H1 (cell line): ENCODE data around the gene PSME3. TPM values are rescaled to one million over a fixed set of nuclear protein-coding genes. Genes with fewer than 3 reads are reported as not detected.

ENCODE experiments used
- CBX5 ChIP-seq: fragments of 300-800, 300-1000 bp; sonication (generic); IDR thresholded peaks from 2 replicates; pipeline ENCODE4 v1.7.1; 2016; ENCODE audit warnings: antibody characterized with exemption, low read length, low read depth
- CHD7 ChIP-seq: fragments of 300-600 bp; sonication (generic); IDR thresholded peaks from 2 replicates; pipeline ENCODE4 v1.7.1; 2012; ENCODE audit warnings: low read length, moderate library complexity, mild to moderate bottlenecking, inconsistent platforms; ENCODE audit not compliant: insufficient replicate concordance
- CTBP2 ChIP-seq: IDR thresholded peaks from 2 replicates; pipeline ENCODE4 v1.7.0; 2011; ENCODE audit warnings: borderline replicate concordance, mild to moderate bottlenecking, moderate library complexity, mixed read lengths, low read length; ENCODE audit not compliant: insufficient read depth, insufficient read length
- EGR1 ChIP-seq: IDR thresholded peaks from 2 replicates; pipeline ENCODE4 v1.6.1; 2011; ENCODE audit warnings: low read depth, low read length, borderline replicate concordance
- EZH2 ChIP-seq: fragments of 200-600 bp; sonication (generic); IDR thresholded peaks from 2 replicates; pipeline ENCODE4 v1.7.1; 2012; ENCODE audit warnings: low read depth, mild to moderate bottlenecking, moderate library complexity, low read length, inconsistent platforms; ENCODE audit not compliant: severe bottlenecking
- KDM5A ChIP-seq: fragments of 200-600 bp; IDR thresholded peaks from 2 replicates; pipeline ENCODE4 v1.7.1; 2012; ENCODE audit warnings: mild to moderate bottlenecking, low read length, inconsistent platforms, mixed read lengths
- PHF8 ChIP-seq: fragments of 200-600 bp; sonication (generic); conservative IDR thresholded peaks from 2 replicates; pipeline ENCODE4 v1.7.1; 2012; ENCODE audit warnings: low read depth, mild to moderate bottlenecking, inconsistent platforms, low read length, moderate library complexity
- POLR2A ChIP-seq, 2 experiments: IDR thresholded peaks; 1 replicate in 1 of 2; 2 replicates in 1 of 2; pipeline ENCODE4 v1.6.1; 2011; ENCODE audit warnings: low read depth in 2 of 2, low read length in 2 of 2, mild to moderate bottlenecking in 2 of 2; ENCODE audit errors: control extremely low read depth in 1 of 2
- RAD21 ChIP-seq, 2 experiments: IDR thresholded peaks in 1 of 2; conservative IDR thresholded peaks in 1 of 2; 2 replicates each; pipeline ENCODE4 v1.6.1; 2011; ENCODE audit warnings: low read depth in 2 of 2, low read length in 2 of 2, improper control_type of control experiment in 1 of 2, inconsistent platforms in 1 of 2, mild to moderate bottlenecking in 1 of 2, moderate library complexity in 1 of 2
- RBBP5 ChIP-seq: IDR thresholded peaks from 2 replicates; pipeline ENCODE4 v1.7.1; 2012; ENCODE audit warnings: low read depth, mild to moderate bottlenecking, inconsistent platforms, low read length, moderate library complexity, borderline replicate concordance
- TAF1 ChIP-seq: IDR thresholded peaks from 2 replicates; pipeline ENCODE4 v1.6.1; 2011; ENCODE audit warnings: mild to moderate bottlenecking, low read depth, low read length
- YY1 ChIP-seq: IDR thresholded peaks from 2 replicates; pipeline ENCODE4 v1.6.1; 2011; ENCODE audit warnings: low read depth, mild to moderate bottlenecking, low read length
- polyA plus RNA-seq, 7 experiments: library from polyadenylated mRNA; depleted of rRNA in 3 of 7; stranded (reverse) in 5 of 7; unstranded in 2 of 7; fragments of >200 nt in 5 of 7; fragments of 200-250 nt in 2 of 7; gene quantifications; 1 replicate in 5 of 7; 2 replicates in 1 of 7; 4 replicates in 1 of 7; pipeline versions ENCODE4 v1.2.1 to v1.2.3, GENCODE V29; 2011 to 2013; ENCODE audit warnings: missing spikeins in 2 of 7, mixed read lengths in 2 of 7
- total RNA-seq: library from RNA; stranded (reverse); fragmentation: NEBNext Ultra II Directional; extraction: Animal tissue kit (Norgen Biotek cat#: 25700); gene quantifications from 2 replicates; pipeline ENCODE4 v1.2.1, GENCODE V29; 2021

PSME3 gene
- total and polyA plus RNA-seq, 2 of the 8 experiments (the other 6 are each of a cell fraction or from before 2014, with no cell fraction given), result 149 to 224 TPM

- no peak for TF ChIP-seq CHD7
- TF ChIP-seq EZH2, result no peak
- TF ChIP-seq CTBP2, result no peak
- no peak for TF ChIP-seq TAF1
- TF ChIP-seq PHF8, result no peak
- TF ChIP-seq POLR2A (IDR thresholded peaks at IDR 0.05; ENCODE audit: control extremely low read depth in 1 of 2, low read depth in 2 of 2, low read length in 2 of 2), result no peak
- no peak for TF ChIP-seq RBBP5
- no peak for TF ChIP-seq EGR1
- TF ChIP-seq KDM5A, result no peak
- TF ChIP-seq YY1, result no peak
- no peak for TF ChIP-seq RAD21 (IDR thresholded peaks at IDR 0.05 in 1 of 2, conservative IDR thresholded peaks at IDR 0.05 in 1 of 2; ENCODE audit: low read depth in 2 of 2, low read length in 2 of 2)
- TF ChIP-seq CBX5, result no peak
Observed at GRCh38 chr17:42792545-42792944, 40.7 kb upstream of the PSME3 start (continued).
